ENCODE data around the gene ARID5A.

The ARID5A gene

DNA sequence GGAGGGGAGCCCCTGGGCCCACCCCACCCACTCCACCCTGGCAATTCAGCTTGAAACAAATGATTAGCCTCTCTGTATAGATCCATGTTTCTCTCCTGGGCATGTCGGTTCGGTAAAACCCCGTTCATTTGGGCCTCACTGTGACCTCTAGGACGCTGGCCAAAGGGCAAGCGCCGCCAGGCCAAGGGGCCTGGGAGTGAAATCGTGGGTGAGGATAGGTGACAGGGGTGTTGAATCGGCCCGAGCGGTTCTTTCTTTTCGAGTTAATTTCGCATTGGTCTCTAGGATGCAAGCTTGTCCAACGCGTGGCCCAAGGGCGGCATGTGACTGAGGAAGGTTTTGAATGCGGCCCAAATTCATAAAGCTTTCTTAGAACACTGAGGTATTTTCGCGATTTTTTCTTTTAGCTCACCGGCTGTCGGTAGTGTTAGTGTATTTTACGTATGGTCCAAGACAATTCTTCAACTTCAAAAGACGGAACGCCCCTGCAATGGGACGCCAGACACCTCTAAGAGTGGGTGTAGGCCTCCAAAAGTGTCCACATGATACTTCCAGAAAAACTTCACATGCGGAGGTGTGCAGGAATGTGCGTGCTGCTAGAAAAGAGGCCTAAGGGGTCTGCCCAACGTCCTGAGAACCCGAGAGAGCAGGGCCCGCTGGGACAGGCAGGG is 9.8 kb upstream of the ARID5A start:
- no peak for DNase-seq (ENCODE audit: low read depth in 2 of 2, low spot score in 1 of 2)

DNA sequence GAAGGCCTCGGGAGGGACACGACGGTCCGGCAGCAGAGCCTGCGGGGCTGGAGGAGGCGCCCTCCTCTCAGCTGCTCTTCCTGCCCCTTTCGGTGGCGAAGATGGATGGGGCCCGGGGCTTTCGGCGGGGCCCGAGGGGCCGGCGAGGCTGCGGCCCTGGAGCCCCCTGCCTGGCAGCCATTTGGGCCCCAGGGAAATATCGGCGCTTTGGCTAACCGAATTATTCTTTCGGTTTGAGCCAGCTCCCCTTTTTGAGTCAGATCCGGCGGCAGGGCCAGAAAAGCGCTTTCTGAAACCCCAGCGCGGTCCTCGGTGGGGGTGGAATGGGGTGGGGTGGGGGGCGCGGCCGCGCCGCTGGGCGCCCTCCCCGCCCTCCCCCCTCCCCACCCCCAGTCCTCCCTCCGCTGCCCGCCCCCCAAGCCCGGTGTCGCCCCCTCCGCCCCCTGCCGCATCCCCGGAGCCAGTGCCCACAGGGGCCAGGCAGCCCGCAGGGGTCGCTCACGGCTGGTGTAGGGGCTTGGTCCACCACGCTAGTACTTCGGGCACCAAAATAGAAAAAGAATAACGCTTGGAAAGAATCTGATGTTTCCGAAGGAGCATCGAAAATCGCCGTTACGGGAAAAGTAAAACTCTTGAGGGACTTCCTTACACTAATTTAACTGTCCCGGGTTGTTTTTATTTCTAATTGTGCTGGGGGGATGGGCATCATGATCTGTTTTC is 9.1 kb upstream of the ARID5A start:
- peak in 1 of 2 donors; percentile 35 for DNase-seq (ENCODE audit: low read depth in 2 of 2, low spot score in 1 of 2)

DNA sequence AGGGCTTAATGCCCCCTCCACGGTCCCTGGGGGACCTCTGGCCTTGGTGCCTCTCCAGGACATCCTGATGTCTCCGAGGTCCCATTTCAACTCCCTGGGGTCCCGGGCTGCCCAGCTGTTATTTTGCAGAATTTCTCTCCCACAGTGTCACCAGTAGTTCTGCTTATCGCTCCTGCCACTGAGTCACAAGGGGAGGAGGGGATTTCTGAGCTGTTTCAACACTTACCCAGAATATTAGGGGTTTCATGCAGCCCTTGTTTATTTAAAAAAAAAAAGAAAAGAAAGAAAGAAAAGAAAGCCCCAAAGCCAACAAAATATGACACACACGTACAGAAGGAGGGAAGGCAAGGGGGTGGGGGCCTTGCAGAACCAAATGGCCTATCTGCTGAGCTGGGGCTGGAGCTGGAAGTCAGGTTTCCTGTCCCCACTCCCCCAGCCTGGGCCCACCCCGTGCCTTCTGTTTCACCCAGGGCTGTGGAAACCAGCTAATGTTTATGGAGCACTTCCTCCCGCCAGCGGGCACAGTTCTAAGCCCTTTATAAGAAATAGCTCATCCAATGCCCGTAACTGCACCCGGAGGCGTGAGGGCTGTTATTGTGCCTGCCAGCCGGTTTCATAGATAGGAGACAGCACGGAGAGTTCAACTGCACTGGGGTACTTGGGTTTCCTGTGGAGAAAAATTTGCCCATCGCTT is 8.4 kb upstream of the ARID5A start:
- peak in 1 of 2 donors; percentile 29 for DNase-seq (ENCODE audit: low read depth in 2 of 2, low spot score in 1 of 2)

DNA sequence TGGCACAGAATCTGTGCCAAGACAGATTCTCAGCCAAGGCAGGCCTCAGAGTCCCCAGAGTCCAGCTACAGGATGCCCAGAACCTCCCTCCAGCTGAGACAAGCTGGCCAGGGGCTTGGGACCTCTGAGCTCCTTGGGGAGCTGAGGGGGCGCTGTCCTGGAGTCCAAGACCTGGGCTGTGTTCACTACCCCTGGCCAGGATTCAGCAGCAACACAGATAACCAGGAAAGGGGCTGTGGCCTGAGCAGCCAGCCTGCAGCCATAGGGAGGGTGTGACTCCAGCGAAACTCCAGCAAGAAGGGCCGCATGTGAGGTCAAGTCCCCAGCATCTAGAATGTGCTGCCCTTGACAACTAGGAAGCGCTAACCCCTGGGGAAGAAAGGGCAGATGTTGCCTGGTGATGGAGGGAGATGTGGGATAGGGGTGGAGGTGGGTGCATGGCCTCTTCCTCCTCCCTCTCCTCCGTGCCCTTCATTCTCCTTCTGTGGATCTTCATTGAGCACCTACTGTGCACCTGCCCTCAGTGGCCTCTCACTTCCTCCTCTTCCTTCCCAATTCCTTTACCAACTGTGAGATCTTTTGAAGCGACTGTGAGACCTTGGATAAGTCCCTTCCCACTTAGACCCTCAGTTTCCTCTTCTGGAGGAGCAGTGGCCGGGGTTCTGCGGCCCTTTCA is 7.7 kb upstream of the ARID5A start:
- no peak for DNase-seq (ENCODE audit: low read depth in 2 of 2, low spot score in 1 of 2)

DNA sequence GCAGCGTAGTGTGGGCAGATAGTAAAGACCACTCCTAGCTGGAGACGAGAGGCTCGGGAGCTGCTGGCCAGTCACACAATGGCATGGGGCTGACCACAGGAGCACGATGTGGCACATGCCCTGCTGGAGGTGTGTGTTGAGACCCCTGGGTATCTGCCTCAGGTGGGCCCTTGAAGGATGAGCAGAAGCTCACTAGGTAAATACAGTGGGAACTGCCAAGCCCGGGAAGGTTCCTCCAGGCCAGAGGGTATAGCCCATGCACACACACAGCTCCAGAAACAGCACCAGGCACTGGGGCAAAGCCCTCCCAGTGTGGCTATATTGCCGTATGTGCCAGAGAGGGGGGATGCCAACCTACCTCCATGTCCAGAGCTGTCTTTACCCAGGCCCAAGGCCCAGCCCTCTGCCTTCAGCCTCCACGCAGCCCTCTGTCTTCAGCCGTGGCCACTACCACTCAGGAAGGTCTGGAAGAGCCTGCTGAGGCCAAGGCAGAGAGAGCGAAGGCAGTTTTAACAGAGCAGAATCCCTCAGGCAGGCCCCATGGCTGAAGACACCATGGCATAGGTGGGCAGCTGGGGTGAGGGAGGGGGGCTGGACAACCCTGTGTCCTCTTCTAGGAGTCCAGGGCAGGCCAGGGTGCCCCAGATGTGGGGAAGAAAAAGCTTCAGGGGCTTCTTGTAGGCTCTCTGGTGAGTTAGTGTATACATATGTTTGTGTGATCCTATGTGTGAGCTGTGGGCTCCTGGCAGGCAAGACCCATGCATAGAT is 7.0 kb upstream of the ARID5A start:
- DNase-seq (ENCODE audit: low read depth in 2 of 2, low spot score in 1 of 2): no peak

DNA sequence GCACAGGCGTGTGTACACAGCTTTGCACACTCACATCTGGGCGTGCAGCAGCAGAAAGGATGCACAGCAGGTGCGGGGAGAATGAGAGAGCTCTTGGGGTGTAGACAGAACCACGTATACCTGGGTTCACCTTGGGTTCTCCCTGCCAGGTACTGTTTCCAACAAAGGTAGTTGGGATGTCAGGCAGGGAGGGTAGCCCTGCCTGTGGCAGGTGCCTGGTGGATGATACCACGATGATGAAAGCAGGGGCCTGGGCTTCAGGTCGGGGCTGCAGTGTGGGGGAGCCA is 6.5 kb upstream of the ARID5A start:
- DNase-seq (ENCODE audit: low read depth in 2 of 2, low spot score in 1 of 2): no peak

DNA sequence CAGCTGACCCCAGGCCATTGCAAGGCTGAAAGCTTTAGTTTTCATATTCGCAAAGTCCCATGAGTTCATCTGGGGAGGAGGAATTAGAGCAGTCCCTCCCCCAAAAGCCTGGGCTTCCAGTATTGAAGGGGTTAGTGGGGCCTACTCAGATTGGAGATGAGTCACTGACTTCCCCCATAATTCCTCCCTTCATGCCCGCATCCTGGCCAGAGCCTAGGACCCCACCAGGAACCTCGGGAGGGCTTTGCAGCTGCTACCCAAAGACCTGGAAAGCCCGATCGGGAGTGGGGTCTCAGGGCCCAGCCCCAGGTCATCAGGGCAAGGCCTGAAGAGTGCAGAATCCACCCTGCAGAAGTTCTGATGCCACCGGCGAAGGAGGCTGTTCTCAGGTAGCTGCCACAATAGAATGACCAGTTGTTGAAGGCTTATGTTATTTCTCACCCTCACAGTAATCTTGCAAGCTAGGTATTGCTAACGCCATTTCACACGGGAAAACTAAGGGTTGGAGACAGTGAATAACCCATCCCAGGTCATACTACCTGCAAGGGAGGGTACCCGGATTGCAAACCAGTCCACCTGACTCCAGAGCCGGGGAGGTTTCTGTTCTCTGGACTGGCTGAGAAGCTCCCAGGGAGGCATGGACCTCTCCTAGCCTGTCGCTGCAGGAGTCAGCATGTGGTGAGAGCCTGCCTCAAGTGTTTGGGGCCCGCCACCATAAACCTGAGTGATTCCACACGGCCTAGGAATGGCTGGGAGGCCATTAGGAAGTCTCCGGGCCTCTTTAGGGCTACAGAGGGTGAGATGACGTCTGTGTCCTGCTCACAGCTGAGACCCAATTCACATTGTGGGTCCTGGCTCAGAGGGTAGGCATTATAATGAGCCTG is 5.8 kb upstream of the ARID5A start:
- no peak for DNase-seq (ENCODE audit: low read depth in 2 of 2, low spot score in 1 of 2)

DNA sequence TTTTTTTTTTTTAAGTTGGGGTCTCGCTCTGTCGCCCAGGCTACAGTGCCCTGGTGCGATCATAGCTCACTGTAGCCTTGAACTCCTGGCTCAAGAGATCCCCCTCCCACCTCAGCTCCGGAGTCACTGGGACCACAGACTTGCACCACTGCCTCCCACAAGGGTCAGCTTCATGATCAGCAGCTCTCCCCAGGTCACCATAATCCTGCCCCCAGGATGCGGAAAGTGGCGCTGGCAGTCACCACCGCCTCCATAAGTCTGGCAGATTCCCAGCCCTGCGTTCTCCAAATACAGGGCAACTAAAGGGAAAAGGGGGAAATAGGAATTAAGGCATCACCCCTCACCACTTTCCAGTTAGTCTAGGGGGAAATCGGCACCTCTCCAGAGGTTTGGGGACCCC is 5.2 kb upstream of the ARID5A start:
- no peak for DNase-seq (ENCODE audit: low read depth in 2 of 2, low spot score in 1 of 2)

DNA sequence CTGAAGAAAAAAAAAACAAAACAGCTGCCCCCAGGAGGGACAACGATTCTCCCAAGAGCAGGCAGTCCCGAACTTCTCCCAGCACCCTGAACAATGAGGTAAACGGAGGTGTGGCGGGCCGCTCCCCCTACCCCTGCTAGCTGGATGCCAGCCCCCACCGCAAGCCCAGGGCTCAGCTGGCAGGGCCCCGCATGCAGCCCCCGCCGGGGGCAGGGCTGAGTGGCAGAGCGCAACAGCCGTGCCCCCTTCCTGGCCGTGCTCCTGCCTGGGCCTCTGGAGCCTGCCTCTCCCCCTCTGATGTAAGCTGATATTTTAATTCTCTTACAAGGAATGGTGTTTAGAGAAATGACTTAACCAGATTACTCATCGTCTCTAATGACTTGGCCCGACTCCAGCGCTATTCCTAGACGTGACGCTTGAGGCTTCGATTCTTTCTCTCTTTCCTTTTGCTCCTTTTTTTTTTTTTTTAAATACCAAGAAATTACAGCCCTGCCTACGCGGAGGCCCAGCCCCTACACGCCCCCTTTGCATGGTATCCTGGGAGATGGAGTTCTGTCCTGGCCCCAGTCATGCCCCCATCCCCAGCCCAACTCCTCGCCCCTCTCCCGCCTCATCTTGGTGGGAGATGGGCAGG is 4.6 kb upstream of the ARID5A start:
- DNase-seq (ENCODE audit: low read depth in 2 of 2, low spot score in 1 of 2): peak; percentile 77 to 78

DNA sequence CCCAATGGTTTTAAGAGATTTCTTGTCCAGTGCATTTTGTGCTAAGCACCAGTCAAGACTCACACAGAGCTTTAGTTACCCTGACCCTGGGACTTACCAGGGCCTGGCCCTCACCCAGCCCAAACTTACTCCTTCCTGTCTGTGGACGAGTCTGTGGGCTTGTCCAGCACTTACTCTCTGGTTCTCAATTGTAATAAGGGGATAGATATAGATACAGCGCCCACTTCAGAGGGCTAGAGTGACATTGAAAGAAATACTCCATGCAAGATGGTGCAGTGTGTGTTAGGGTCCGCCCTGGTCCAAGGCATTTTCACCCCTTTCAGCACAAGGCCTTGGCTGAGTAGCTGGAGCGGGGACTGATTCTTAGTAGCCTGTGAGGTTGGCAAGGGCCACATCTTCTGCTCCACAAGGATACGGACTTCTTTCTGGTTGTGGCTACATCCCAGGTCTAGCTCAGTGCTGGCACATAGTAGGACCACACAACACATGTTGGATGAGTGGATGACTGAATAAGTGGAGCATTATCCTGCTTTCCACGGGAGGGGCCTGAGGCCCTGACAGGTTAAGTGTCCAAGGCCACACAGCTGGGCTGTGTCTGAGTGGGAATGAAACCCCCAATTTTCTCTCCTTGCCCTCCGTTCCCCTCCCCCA is 3.8 kb upstream of the ARID5A start:
- DNase-seq (ENCODE audit: low read depth in 2 of 2, low spot score in 1 of 2): no peak

DNA sequence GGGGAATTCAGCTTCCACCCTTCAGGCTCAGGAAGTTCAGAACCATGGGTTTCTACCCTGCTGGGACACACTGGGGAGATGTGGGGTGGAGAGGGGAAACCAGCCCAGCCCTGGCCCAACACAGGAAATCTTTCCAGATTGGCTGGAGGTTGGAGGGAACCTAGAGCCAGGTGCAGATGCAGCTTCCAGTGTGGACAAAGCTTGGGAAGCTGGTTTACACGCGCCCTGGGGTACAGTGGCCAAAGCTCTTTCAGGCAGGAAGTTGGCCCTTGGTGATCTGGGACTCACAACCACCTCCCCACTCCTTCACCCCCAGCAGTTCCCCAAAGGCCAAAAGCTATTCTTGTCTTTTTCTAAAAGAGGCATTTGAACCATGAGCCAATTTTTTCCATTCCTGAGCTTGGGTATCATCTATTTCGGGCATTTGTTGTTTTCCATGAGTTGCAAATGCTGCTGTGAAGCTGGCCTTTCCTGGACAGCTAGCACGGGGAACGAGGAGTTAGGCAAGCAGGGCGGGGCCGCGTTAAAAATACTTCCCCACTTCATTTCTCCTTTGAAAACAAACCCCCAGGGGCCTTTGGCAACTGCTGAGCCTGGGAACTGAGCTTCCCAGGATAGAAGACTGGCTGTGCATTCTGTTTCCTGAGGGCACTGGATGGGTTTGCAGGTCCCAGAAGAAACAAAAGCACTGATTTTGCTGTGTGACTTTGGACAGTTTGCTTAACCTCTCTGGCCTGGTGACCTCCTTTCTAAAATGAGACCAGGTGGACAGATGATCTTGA is 3.1 kb upstream of the ARID5A start:
- no peak for DNase-seq (ENCODE audit: low read depth in 2 of 2, low spot score in 1 of 2)

DNA sequence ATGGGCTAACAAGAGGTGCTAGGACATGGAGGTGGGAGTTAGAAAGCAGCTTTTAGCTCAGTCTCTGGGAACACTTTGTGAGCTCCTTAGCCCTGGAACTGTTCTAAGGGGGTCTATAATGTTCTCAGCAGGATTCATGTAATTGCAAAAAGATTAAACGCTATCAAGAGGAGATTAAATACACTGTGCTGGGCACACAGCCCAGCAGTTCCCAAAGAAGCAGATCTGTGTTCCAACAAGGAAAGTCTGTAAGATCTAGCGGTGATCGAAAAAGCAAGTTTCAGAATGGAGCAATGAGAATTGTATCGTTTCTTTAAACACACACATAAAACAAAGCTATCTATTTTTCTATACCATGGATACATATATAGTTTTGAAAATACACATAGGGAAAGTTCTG is 2.4 kb upstream of the ARID5A start:
- DNase-seq (ENCODE audit: low read depth in 2 of 2, low spot score in 1 of 2): no peak

DNA sequence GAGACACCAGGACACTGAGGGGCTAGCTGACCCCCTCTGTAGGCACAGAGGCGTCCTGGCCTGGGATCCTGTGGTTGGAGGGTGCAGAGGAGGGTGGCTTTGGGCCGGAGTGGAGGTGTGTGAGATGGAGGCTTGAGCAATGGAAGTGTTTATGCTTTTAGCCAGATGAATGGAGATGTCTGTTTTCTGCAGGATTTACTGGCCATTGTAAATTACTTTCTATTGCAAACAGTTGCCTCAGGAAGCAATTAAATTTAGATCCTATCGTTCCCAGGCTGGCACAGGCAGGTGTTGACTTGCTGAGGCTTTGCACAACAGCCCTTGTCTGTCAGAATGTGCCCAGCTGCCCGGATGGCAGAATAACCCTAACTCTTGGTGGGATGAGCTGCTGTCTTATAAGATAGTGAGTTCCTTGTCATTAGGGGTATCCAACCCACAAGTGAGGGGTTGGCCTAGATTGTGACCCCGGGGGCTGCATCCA is 1.8 kb upstream of the ARID5A start:
- DNase-seq (ENCODE audit: low read depth in 2 of 2, low spot score in 1 of 2): no peak

DNA sequence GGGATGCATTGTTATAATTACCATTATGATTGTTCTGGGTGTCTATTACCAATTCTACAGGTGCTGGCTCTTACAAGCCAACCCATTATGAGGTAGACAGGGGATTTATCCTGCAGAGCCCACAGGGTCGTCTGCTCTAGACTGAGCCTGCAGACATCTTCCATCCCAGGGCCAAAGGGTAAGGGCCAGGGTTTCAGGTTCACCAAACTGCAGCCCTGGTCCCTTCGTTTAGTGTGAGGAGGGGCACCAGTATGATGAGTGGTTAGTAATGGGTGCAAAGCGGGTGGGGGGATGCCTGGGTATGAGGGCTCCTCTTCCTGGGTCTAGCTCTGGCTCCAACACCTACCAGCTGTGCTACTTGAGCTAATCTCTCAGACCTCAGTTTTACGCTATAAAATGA is 1.2 kb upstream of the ARID5A start:
- DNase-seq (ENCODE audit: low read depth in 2 of 2, low spot score in 1 of 2): no peak

DNA sequence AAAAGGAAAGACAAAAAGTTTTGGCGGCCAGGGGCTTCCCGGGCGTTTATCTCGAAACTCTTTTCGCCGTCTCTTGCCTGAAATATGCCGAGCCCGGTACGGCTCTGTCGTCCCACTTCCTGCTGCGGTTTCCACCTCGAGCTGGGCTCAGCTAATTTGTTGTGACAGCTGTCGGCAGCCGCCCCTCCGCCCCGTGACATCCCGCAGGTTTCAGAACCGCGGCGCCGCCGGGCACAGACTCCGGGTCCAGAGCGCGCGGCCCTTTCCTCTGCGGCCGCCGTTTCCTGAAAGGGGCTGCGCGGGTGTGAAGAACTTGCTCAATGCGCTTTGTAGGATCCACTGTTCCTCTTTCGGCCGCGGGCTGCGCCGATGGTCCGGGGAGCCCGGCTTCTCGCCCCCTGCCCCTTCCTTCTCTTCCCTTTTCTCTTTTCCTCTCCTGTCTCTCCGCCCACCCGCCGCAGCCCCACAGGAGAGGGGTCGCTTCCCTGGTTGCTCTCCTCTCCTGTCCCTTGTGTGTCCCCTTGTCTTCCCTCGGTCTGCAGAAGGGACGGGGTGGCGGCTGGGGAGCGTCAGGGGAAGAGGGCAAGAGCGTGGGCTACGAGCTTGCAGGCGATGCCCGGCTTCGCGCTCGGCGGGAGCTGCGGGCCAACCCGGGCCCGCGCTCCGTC is 648 bp downstream of the ARID5A start:
- DNase-seq (ENCODE audit: low read depth in 2 of 2, low spot score in 1 of 2): peak; percentile 57 to 76

DNA sequence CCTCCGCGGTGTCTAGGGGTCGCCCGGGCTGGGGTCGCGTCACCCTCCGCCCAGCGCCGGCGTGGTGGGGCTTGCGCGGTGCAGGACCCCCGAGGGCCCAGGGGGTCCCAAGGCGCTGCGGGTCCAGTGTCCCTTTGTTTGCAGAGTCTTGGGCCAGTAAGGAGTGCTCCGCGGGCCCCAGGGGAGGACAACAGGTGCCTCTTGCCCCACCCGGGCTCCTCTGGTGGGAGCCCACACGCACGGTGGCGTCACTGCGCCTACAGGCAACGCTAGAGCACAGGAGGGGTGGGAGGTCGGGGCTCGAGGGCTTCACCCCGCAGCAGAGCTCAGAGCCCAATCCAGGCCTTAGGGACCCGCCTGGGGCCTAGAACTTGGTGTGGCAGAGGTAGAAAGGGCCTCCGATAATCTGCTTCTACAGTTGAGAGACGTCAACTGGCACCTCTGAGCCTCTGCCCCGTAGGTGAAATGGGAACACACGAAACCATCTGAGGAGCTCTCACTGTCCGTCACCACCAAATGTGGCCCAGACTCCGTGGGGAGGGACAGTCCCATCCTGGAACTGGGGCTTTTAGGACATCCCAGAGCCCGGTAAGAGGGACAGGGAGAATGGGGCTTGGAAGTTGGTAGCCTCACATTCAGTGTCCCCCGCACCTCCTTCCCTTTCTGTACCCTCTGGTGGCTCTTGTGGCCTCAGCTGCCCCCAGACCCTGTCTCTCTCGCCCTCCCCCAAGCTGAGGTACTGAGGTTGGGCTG is 1.4 kb downstream of the ARID5A start:
- DNase-seq (ENCODE audit: low read depth in 2 of 2, low spot score in 1 of 2): peak in 1 of 2 donors; percentile 31
